ENCODE results near the gene SMIM20. TPM values are rescaled to one million over a fixed set of nuclear protein-coding genes. Genes with fewer than 3 reads are reported as not detected.

The SMIM20 gene
- total RNA-seq, 4 donors from 2014 or later, result 3.6 to 19.8 (median 15.5) TPM

DNA sequence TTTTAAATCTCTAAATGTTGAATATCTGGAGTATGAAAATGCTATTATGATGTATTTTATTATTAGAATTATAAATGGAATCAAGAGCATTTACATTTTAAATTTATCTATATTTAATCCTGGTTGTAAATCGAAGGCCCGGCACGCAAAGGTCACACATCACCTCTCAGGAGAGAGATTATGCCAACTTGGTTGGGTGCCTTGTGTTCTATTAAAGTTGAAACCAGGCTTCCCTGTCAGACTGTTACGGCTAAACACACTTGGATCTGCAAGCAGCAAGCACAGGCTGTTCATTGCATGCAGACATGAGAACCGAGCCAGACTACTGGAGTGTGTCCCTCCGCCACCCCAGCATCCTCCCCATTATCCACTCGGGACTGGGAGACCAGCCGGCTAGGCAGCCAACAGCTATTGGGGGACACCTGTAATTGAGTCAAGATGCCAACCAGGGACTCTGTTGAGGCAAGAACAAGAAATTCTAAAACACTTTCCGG, 34.9 kb upstream of the SMIM20 start:
- intact Hi-C loops (cut with DNase I), result no loop called here
- no peak for DNase-seq
- Histone ChIP-seq H3K36me3 (no peaks in the 10 kb centered on the region), H3K9me3 (no peaks in the 10 kb centered on the region), H3K27ac (no peak overlapping the region), H3K4me3 (no peak overlapping the region), H3K27me3 (peaks cover 0 to 18% (median 0%) of the 10 kb centered on the region in 4 donors), H3K4me1 (no peaks in the 10 kb centered on the region)
- TF ChIP-seq, protein P1, sequence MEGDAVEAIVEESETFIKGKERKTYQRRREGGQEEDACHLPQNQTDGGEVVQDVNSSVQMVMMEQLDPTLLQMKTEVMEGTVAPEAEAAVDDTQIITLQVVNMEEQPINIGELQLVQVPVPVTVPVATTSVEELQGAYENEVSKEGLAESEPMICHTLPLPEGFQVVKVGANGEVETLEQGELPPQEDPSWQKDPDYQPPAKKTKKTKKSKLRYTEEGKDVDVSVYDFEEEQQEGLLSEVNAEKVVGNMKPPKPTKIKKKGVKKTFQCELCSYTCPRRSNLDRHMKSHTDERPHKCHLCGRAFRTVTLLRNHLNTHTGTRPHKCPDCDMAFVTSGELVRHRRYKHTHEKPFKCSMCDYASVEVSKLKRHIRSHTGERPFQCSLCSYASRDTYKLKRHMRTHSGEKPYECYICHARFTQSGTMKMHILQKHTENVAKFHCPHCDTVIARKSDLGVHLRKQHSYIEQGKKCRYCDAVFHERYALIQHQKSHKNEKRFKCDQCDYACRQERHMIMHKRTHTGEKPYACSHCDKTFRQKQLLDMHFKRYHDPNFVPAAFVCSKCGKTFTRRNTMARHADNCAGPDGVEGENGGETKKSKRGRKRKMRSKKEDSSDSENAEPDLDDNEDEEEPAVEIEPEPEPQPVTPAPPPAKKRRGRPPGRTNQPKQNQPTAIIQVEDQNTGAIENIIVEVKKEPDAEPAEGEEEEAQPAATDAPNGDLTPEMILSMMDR (IDR thresholded peaks at IDR 0.05), result no peak
- TF ChIP-seq POLR2A (IDR thresholded peaks at IDR 0.05), result no peak
- 79 to 82% methylated on average over 6 to 7 of the region's 9 CpGs for WGBS, 2 donors

DNA sequence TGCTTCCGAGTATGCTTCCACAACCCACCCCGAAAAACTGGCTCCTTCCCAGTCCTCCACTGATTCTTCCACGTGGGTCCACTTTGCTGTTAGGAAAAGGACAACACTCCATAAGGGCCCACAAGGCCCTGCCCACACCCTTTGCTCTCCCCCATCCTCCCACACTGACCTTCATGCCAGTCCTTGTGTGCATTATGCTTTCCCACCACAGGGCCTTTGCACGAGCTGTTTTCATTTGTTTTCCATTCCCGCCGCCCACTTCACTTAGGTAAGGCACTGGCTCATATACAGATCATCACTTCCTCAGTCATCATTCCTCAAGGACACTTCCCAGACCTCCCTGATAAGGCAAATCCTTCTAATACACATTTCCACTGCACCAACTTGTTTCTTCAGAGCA, 34.4 kb upstream of the SMIM20 start:
- Histone ChIP-seq H3K27me3 (peaks cover 0 to 18% (median 0%) of the 10 kb centered on the region in 4 donors), H3K4me1 (no peaks in the 10 kb centered on the region), H3K9me3 (no peaks in the 10 kb centered on the region), H3K36me3 (no peaks in the 10 kb centered on the region), H3K27ac (no peak overlapping the region), H3K4me3 (no peak overlapping the region)
- DNase-seq, result no peak
- WGBS, 2 donors, result 88 to 92% methylated on average over 6 of the region's 6 CpGs
- TF ChIP-seq, protein P1 (IDR thresholded peaks at IDR 0.05), result no peak
- TF ChIP-seq POLR2A (IDR thresholded peaks at IDR 0.05), result no peak
- intact Hi-C loops (cut with DNase I), result no loop called here

DNA sequence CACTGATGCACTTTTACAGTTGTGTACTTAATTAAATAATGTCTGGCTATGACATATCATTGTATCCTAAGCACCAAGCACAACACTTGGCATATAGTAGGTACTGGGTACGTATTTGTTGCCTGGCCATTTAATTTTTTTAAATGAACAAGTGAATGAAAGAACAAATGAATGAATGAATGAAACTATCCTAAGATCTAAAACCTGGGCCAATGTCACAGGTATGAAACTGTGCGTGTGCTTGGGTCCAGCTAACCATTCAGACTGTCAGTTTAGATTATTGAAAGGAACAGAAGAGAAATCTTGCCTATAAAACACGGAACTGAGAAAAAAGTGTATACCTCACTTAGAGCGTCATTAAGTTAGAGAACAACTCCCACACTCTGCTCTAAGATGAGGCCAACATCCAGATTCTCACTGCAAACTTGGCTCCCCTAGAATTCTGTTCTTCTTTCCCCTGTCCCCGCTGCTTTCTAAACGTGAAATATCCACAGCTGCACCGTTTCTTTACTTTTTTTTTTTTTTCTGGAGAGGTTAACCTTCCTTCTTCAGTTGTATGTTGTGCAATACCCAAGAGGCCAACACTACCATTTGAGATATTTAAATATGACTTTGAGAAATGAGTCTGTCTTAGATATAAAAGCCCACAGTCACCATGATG, 33.9 kb upstream of the SMIM20 start:
- 64 to 76% methylated on average over 7 of the region's 7 CpGs for WGBS, 2 donors

DNA sequence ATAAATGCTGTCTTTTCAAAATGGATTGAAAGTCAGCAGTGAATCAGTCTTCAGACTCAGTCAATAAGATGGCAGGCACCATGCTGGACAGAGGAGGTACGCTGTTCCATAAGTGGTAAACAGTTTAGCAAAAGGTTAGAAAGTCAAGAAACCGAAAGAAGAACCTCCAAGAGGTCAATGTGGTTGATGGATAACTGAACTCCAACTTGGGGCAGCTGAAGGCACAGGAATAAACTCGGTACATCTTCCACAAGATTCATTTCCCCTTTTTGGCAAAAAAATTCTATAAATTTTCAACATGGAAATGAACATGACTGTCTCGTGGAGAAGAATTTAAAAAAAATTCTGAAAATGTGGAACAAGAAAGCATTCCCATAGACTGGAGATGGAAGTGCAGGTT, 32.8 kb upstream of the SMIM20 start:
- Histone ChIP-seq H3K36me3 (no peaks in the 10 kb centered on the region), H3K27me3 (peaks cover 0 to 18% (median 0%) of the 10 kb centered on the region in 4 donors), H3K4me3 (no peak overlapping the region), H3K27ac (no peak overlapping the region), H3K4me1 (no peaks in the 10 kb centered on the region), H3K9me3 (no peaks in the 10 kb centered on the region)
- TF ChIP-seq, protein P1 (IDR thresholded peaks at IDR 0.05), result no peak
- no peak for TF ChIP-seq POLR2A (IDR thresholded peaks at IDR 0.05)
- intact Hi-C loops (cut with DNase I), result no loop called here
- DNase-seq, result no peak
- 78 to 87% methylated on average over 4 of the region's 4 CpGs for WGBS, 2 donors

More for the DNA sequence above, 33.9 kb upstream of the SMIM20 start:
- Histone ChIP-seq H3K9me3 (no peaks in the 10 kb centered on the region), H3K27ac (no peak overlapping the region), H3K4me3 (no peak overlapping the region), H3K4me1 (no peaks in the 10 kb centered on the region), H3K27me3 (peaks cover 0 to 18% (median 0%) of the 10 kb centered on the region in 4 donors), H3K36me3 (no peaks in the 10 kb centered on the region)
- TF ChIP-seq, protein P1 (IDR thresholded peaks at IDR 0.05), result no peak
- TF ChIP-seq POLR2A (IDR thresholded peaks at IDR 0.05), result no peak
- no peak for DNase-seq
- intact Hi-C loops (cut with DNase I), result no loop called here

DNA sequence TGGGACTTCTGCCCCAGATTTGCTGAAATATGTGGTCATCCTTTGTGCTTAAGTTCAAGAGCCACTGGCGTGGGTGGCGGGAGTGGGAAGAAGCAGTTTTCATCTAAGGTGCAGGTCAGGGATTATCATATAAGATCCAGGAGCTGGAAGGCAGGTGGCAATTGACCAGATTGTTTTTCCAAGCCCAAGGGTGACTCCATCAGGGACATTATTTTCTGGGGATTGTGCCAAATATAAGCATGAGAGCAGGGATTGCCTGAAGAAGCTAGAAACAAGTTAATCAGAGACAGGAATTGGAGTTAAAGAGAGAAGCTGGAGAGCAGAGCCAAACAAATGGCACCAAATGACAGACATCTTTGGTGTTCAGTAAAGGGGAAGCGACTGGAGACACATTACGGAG, 31.8 kb upstream of the SMIM20 start:
- WGBS, 2 donors, result 79 to 87% methylated on average over 4 of the region's 4 CpGs
- intact Hi-C loops (cut with DNase I), result no loop called here
- no peaks in the 10 kb centered on the region for H3K4me1 ChIP-seq
- H3K27ac ChIP-seq, result no peak overlapping the region
- no peak for DNase-seq
- H3K9me3 ChIP-seq, result no peaks in the 10 kb centered on the region
- no peak overlapping the region for H3K4me3 ChIP-seq
- H3K27me3 ChIP-seq, result peaks cover 0 to 18% (median 0%) of the 10 kb centered on the region in 4 donors
- no peaks in the 10 kb centered on the region for H3K36me3 ChIP-seq
- no peak for TF ChIP-seq POLR2A (IDR thresholded peaks at IDR 0.05)
- TF ChIP-seq, protein P1 (IDR thresholded peaks at IDR 0.05), result no peak

Measured in esophagus squamous epithelium (tissue), 5 donors.